A549 treated with ZK216348 at 1 μM for 4 hours (cell line): ENCODE data around the gene OR11G2. TPM values are rescaled to one million over a fixed set of nuclear protein-coding genes. Genes with fewer than 3 reads are reported as not detected.

Experiments
- total RNA-seq: library from RNA; stranded (reverse); fragments of 200-300 nt; extraction: Qiagen RNA extraction; gene quantifications from 5 replicates; pipeline ENCODE4 v1.2.3, GENCODE V29; 2022; ENCODE audit warnings: low read depth

The OR11G2 gene, protein sequence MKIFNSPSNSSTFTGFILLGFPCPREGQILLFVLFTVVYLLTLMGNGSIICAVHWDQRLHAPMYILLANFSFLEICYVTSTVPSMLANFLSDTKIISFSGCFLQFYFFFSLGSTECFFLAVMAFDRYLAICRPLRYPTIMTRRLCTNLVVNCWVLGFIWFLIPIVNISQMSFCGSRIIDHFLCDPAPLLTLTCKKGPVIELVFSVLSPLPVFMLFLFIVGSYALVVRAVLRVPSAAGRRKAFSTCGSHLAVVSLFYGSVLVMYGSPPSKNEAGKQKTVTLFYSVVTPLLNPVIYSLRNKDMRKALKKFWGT
- total RNA-seq: not detected in 5 replicates

GRCh38 chr14:20190596-20190995 is at the start of gene OR11G2:
TSS of gene OR11G2 (plus strand) at chr14:20190896. CDS start at chr14:20197438, 6,542 bp downstream.

GRCh38 chr14:20223410-20223809 is 32.7 kb downstream of the OR11G2 start, which contains the start of gene OR11H6:
TSS of gene OR11H6 (plus strand) at chr14:20223710. CDS start at chr14:20223710, 0 bp downstream.

DNA sequence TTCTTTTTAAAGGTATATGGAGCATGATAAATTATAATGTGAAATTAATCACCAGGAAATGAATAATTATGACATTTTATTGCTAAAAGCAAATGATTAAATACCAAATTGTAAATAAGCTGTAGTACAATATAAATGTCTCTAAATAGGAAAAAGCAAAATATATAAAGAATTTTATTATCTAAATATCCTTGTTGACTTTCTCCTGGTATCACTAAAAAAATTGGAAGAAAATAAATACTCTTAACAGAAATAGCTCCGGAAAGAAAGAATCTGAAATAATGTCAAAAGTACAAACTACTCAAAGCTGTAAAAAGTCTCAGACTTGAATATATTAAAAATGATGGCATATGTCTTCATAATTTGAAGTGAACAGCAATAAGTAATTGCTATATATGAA is 38.0 kb downstream of the OR11G2 start, which contains the start of gene OR11H7:
Gene OR11H7 (plus strand): TSS at position 301 of the 400 bp plus-strand sequence.

Other genes with a start within 250 kb of the OR11G2 start
- not detected in 5 replicates for gene OR4K15, start 215.3 kb upstream of the OR11G2 start, total RNA-seq
- gene OR4Q2, start 188.7 kb upstream of the OR11G2 start, total RNA-seq: not detected in 5 replicates
- not detected in 5 replicates for gene OR4K14, start 171.6 kb upstream of the OR11G2 start, total RNA-seq
- gene OR4K13, start 154.9 kb upstream of the OR11G2 start, total RNA-seq: not detected in 5 replicates
- not detected in 5 replicates for gene OR4L1, start 130.9 kb upstream of the OR11G2 start, total RNA-seq
- not detected in 5 replicates for gene OR4K17, start 80.2 kb upstream of the OR11G2 start, total RNA-seq
- not detected in 5 replicates for gene OR4N5, start 52.1 kb upstream of the OR11G2 start, total RNA-seq
- gene OR11H6, start 32.8 kb downstream of the OR11G2 start, total RNA-seq: not detected in 5 replicates
- not detected in 5 replicates for gene OR11H7, start 38.1 kb downstream of the OR11G2 start, total RNA-seq
- gene OR11H4, start 48.4 kb downstream of the OR11G2 start, total RNA-seq: not detected in 5 replicates
- gene TTC5, start 115.1 kb downstream of the OR11G2 start, total RNA-seq: 19.3 to 28.8 TPM (median 20.3 TPM) in 5 replicates
- gene CCNB1IP1, start 142.4 kb downstream of the OR11G2 start, total RNA-seq: 36.5 to 60.3 TPM (median 39.8 TPM) in 5 replicates
- 19.6 to 28.9 TPM (median 20.4 TPM) in 5 replicates for gene PARP2, start 152.7 kb downstream of the OR11G2 start, total RNA-seq
- gene TEP1, start 222.6 kb downstream of the OR11G2 start, total RNA-seq: 9.1 to 13.3 TPM (median 9.9 TPM) in 5 replicates
- gene KLHL33, start 245.3 kb downstream of the OR11G2 start, total RNA-seq: not detected in 5 replicates